ENCODE data around the gene HHLA2. TPM values are rescaled to one million over a fixed set of nuclear protein-coding genes. Genes with fewer than 3 reads are reported as not detected.

HHLA2 gene
- total RNA-seq, 1 donor from 2014 or later = not detected

- no peak for DNase-seq (ENCODE audit: missing footprints)
- no peak for ATAC-seq
- intact Hi-C loops (cut with DNase I) = no loop called here
These were observed 750 bp upstream of the HHLA2 start for GRCh38 chr3:108295421-108296175.

- DNase-seq (ENCODE audit: missing footprints) = no peak
- no peak for ATAC-seq
- intact Hi-C loops (cut with DNase I) = no loop called here
These were observed 1.3 kb downstream of the HHLA2 start for GRCh38 chr3:108297647-108298046.

DNA sequence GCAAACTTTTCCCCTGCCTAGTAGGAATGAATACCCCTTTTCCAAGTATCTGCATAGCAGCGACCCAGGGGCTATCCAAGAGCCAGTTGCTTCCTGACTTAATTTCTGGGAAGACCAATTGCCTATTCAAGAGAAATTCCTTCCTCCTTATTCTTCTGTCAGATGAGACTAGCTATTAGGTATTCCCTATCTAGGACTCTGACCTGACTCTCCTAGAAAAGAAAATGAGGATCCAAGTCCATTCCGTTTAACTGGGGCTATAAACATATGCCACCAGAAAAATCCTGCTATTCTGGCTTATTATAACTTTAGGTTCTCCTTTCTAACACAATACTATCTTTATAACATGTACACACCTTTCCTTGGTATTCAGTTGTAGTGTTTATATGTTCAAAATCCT is 1.7 kb downstream of the HHLA2 start:
- no peak for ATAC-seq
- intact Hi-C loops (cut with DNase I) = no loop called here

GRCh38 chr3:108300103-108300849 is 3.9 kb downstream of the HHLA2 start:
- no peak for DNase-seq (ENCODE audit: missing footprints)
- no peak for ATAC-seq
- intact Hi-C loops (cut with DNase I) = no loop called here

More for the DNA sequence above, 1.7 kb downstream of the HHLA2 start:
- no peak for DNase-seq (ENCODE audit: missing footprints)

GRCh38 chr3:108301695-108302404 is 5.5 kb downstream of the HHLA2 start:
- no peak for ATAC-seq
- intact Hi-C loops (cut with DNase I) = no loop called here

DNA sequence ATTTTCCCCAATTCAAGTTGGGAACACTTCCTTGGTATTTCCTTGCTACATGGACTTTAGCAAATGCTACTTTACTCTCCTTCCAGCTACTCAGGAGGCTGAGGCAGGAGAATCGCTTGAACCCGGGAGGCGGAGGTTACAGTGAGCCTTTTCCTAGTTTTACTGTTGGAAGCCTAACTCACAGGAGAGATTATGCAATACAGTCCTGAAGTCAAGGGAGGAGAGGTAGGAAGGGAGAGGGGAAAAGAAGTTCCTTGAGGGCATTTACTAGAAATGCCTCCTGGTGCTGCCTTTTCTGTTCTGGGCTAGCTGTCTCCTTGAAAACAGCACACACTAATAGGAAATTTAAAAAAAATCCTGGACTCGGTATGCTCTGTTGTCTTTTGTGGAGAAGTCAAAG is 6.2 kb downstream of the HHLA2 start:
- no peak for ATAC-seq
- no peak for DNase-seq (ENCODE audit: missing footprints)
- intact Hi-C loops (cut with DNase I) = no loop called here

More at GRCh38 chr3:108301695-108302404, 5.5 kb downstream of the HHLA2 start:
- no peak for DNase-seq (ENCODE audit: missing footprints)

- ATAC-seq (peak; percentile 52), DNase-seq (ENCODE audit: missing footprints) (no peak)
- intact Hi-C loops (cut with DNase I) = no loop called here
These were observed 9.3 kb downstream of the HHLA2 start for GRCh38 chr3:108305484-108306172.

DNA sequence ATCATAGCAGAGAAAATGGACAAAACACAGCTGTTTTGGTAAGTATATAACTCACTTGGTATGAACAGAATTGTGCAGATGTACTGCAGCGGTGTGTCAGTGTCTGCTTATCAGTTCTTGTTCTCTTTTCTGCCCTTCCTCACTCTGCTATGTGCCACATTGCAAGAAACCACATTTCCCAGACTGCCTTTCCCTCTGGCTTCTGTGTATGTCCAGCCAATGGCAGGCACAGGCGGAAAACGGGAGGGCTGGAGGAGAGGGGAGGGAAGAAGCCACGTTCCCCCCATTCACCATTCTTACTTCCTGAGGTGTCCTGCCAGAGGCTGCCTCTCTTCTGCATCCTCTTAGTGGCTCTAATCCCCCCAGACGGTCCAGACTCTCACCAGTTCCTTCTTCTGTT is 15.4 kb downstream of the HHLA2 start:
- intact Hi-C loops (cut with DNase I) = no loop called here
- ATAC-seq (no peak), DNase-seq (ENCODE audit: missing footprints) (no peak)

DNA sequence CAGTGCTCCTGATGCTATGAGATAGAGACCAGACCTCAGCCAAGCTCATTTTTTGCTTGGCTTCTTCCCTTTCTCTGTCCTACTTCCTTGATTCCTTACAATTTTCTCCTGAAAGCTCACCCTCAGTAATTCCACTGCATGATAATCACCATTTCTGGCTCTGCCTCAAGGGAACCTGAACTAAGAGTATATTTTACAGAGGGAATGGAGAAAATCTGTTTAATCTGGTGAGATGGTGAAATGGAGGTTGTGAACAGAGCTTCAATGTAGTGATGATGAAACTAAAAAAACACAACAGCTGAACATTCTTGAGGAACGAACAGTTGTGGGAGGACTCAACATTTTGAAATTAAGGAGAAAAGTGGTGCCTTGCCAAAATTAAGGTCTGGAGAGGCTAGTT is 16.3 kb downstream of the HHLA2 start:
- intact Hi-C loops (cut with DNase I) = no loop called here
- DNase-seq (ENCODE audit: missing footprints) (no peak), ATAC-seq (no peak)

DNA sequence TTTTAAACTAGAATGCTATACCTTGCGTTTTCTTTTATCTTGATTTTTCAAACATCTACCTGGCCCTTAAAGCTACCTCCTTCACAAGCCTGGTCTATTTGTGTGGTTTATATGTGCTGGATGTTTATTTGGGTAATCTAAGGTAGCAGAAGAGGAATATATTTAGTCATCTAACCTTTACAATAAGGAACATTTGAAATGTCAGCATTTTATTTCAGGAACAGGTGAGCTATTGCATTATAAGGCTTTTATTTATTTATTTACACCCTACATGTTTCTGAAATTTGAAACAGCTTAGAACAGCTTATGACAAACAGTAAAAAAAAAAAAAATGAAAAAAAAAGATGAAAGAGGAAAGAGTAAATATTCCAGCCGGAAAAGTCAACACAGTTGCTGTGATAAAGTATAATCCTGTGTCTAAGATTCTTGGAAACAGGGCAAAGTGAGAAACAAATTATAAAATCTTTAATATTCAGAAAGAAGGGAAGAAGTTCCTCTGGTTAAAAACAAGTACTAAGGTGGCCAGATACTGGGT is 19.5 kb downstream of the HHLA2 start:
- DNase-seq (ENCODE audit: missing footprints) (no peak), ATAC-seq (no peak)
- intact Hi-C loops (cut with DNase I) = no loop called here

- intact Hi-C loops (cut with DNase I) = no loop called here
- ATAC-seq = no peak
- DNase-seq (ENCODE audit: missing footprints) = no peak
These were observed 23.2 kb downstream of the HHLA2 start for GRCh38 chr3:108319428-108320082.

- ATAC-seq (no peak), DNase-seq (ENCODE audit: missing footprints) (no peak)
- intact Hi-C loops (cut with DNase I) = no loop called here
These were observed 24.5 kb downstream of the HHLA2 start for GRCh38 chr3:108320746-108321350.

- no peak for DNase-seq (ENCODE audit: missing footprints)
- no peak for ATAC-seq
- intact Hi-C loops (cut with DNase I) = no loop called here
These were observed 26.0 kb downstream of the HHLA2 start for GRCh38 chr3:108322352-108322751.

GRCh38 chr3:108324177-108324576 is 27.8 kb downstream of the HHLA2 start:
- intact Hi-C loops (cut with DNase I) = no loop called here
- DNase-seq (ENCODE audit: missing footprints) = no peak
- ATAC-seq = no peak

DNA sequence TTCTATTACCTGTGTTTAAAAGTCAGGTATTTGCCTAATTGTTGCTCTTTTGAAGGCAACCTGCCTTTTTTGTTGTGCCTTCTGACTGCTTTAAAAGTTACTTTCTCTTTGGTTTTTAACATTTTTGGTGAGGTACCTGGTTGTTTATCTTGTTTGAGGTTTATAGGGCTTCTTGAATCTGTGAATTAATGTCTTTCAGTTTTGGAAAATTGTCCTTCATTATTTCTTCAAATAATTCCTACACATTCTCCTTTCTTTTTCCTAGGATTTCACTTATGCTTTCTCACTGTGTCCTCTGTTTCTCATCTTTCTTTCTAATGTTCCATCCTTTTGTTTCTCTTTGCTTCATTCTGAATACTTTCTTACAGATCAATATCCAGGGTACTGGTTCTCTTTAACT is 30.8 kb downstream of the HHLA2 start:
- no peak for ATAC-seq
- no peak for DNase-seq (ENCODE audit: missing footprints)
- intact Hi-C loops (cut with DNase I) = no loop called here

GRCh38 chr3:108328821-108329486 is 32.6 kb downstream of the HHLA2 start:
- no peak for ATAC-seq
- intact Hi-C loops (cut with DNase I) = no loop called here
- no peak for DNase-seq (ENCODE audit: missing footprints)

DNA sequence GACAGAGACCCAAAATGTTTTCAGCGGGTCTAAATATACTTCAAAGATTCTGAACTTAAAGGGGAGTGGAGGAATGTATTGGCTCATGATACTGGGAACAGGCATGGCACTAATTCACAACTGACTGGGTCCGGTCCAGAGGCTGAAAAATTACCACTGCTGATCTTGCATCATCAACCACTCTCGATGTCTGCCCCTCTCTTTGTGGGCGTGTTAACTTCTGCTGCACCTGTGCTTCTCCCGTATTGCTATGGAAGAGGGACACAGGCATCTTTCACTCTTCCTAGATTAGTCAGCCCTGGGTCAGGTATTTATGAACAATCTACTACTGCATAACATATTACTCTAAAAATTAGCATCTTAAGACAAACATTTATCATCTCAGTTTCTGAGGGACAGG is 33.2 kb downstream of the HHLA2 start:
- ATAC-seq (no peak), DNase-seq (ENCODE audit: missing footprints) (no peak)
- intact Hi-C loops (cut with DNase I) = no loop called here

GRCh38 chr3:108329947-108330346 is 33.6 kb downstream of the HHLA2 start:
- no peak for ATAC-seq
- no peak for DNase-seq (ENCODE audit: missing footprints)
- intact Hi-C loops (cut with DNase I) = no loop called here
